NCI-H1048 (cell line): ENCODE results near the gene DLX1.

ENCODE experiments used
- DNase-seq: peaks from one replicate; lab custom pipeline; 2025; lab: John Stamatoyannopoulos, UW

The DLX1 gene

GRCh38 chr2:172087207-172087779, 2.0 kb downstream of the DLX1 start:
- no peak for DNase-seq

DNA sequence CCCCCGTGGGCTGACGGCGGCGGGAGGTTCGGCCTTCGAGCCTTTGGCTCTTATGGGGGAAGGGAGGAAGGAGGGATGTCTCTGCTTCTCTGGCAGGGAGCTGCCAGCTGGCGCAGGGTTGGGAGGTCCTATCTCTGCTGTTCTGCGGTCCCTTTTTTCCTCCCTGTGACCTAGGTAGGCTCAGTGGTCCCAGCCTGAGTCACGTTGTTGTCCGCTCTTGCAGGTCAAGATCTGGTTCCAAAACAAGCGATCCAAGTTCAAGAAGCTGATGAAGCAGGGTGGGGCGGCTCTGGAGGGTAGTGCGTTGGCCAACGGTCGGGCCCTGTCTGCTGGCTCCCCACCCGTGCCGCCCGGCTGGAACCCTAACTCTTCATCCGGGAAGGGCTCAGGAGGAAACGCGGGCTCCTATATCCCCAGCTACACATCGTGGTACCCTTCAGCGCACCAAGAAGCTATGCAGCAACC, 2.5 kb downstream of the DLX1 start:
- no peak for DNase-seq

DNA sequence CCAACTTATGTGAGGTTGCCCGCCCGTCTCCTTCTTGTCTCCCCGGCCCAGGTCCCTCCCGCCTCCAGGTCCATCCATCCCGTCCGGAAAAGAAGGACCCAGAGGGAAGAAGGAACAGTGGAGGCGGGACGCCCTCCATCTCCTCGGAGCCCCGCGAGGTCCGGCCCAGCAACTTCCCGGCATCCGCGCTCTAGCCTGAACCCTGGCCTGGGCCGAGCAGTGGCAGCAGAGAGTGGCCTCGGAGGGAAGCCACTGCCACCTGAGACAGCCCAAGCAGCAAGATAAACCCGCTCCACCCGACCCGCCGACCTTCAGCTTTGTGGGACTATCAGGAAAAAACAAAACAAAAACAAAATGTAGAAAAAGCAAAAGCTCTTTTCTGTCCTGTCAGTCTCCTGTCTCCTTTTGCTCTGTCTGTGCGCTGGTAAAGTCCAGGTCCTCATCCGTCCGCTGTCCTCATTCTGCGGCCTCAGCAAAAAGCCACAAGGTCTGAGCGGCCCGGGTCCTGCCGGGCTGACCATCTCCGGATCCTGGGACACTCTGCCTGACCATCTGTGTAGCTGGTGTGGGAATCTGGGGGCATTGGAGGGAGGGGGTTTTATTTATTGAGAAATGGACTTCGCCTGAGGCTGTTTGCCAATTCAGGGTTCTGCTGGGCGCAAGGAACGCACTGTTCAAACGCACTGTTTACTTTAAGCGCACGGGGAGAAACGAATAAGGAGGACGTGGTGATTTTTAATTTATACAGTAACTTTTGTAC, 3.1 kb downstream of the DLX1 start:
- no peak for DNase-seq

- DNase-seq, result no peak
These were observed 3.7 kb downstream of the DLX1 start for GRCh38 chr2:172089005-172089504.

DNA sequence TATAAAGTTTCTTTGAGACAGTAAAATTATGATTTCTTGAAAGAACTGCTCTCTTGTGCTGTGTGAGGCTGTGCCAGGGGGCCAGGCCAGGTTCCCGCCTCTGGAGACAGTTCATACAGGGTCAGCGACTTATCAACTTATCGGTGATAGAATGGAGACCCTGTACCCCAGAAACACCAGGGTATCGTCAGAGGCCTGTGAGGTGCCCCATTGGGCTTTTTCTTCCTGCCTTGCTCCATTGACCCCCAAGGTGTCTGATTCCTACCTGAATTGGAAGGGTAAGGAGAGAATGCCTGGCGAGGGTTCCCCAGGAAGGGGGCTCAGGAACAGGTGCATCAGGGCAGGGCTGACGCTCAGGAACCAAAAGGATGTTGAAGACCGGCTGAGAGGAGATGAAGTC, 4.3 kb downstream of the DLX1 start:
- no peak for DNase-seq

GRCh38 chr2:172090044-172090961, 5.0 kb downstream of the DLX1 start:
- no peak for DNase-seq

DNA sequence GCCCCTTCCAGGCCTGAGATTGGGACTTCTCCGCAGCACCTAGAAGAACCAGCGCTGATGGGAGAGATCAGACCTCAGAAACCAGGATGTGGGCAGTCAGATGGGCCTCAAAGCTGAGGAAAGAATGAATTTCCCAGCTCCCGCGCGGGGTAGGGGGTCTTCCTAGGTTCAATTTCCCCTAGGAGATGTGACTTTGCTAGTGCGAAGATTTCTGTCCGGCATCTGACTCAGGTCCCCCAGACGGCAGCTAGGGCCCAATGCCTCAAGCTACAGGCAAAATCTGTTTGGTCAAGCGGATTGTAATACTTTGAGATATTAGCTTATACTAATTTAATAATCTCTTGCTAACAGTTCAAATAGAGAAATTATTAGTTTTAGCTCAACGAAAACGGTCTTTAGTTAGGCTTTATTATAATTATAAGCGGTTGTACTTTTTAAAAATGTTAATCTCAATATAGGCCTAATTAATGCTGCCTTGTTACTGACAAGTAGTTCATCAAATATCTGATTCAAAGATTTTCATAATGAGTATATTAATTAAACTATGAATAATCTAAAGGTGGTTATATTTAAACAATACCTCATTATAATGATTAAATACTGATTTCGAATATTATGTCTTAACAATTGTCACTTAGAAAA, 5.8 kb downstream of the DLX1 start:
- no peak for DNase-seq

DNA sequence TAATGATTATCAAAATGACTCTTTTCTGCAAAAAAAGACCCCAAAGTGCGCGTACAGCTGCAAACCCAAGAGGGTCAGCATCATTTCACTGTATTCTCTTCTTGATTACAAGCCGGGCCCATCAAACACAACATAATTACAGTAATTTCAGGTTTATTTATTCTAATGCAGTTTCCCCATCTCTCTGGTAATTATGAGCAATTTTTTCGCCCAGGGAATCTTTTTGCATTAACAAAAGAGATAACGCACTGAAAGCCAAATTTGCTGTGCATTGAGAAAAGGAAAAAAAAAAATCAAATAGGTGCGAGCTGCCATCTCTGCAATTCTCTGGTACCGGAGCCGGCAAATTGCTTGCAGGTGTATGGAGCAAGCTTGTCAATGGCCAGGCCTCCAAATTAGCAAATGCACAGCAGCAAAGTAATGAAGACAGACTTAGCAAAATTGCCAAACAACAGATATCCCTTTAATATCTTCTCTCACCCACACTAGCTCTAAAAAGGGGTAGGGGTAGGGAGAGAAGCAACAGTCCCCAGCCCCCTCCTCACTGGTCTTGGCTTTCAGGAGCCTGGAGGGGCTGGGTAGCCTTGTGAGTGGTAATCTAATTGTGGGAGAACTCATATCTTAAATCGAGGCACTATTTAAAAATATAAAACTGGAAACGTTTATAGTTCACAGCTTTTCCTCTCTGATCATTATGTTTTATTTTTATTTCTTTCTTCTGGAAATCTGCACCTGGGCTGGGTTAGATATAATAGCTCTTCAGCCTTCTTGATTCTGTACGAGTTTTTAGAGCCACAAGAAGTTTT, 6.7 kb downstream of the DLX1 start:
- no peak for DNase-seq

DNA sequence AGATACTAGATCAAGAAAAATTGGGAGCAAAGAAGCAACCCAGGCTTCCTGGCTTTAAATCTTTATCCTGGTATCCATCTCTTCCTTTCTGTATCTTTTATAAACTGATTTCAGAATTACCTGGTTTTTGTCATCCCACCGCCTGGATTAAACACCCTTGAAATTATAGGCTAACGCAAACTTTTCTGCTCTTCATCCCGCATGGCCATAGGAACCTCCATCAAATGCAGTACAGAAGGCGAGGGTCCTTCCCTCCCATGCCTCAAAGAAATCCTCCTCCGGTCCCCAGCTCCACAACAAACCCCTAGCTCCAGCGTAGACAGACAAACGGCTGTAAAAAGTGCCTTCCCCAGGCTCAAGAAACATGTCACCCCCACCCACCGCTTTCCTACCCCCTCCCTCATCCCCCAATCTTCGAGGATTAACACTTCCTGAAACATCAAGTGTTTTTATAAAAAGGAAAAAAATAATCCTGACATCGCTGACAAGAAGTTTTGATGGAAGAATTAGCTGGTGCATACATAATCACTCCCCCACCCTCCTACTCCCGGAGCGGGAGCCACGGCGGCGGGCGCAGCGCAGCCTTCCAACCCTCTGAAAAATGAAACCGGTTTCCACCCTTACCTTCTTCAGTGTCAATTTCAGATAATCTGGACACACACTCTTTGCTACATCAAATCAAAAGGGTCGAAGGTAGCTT, 7.6 kb downstream of the DLX1 start:
- DNase-seq, result no peak

DNA sequence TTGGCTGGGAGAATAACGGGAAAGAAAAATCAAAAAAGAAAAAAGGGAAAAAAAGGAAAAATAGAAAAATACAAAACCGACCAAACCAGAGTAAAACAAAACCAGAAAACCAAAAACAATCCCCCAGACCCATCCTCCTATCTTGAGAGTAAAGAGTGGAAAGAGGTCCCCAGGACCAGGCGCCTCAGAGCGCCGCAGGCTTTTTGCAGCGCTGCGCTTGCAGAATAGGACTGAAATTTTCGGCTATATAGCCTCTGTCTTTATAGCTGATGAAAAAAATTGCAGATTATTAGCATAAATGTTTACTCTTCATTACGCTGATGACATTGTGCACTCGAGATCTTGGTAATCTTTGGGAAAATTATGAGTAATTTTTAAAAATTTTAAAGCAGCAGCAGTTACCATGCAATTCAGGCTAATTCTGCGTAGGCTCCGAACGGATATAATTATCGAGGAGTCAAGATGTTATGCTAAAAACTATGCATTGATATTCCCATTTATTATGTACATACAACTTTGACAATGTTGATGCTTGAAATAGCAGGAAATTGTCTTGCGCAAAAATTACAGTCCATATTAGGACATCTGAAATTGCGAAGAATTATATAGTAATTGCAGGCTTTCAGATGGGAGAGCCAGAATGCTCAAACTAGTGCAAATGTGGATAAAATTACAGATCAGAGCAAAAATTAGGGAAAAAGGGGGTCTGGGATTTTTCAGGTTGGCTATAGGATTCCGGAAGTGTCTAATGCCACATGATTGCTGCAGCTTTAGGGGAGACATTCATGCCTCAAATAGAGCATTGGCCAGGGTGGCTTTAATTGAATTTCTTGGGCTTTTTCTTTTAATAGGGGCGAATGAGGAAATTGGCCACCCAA, 8.3 kb downstream of the DLX1 start:
- no peak for DNase-seq

- DNase-seq, result no peak
These were observed 9.2 kb downstream of the DLX1 start for GRCh38 chr2:172094294-172095145.

DNA sequence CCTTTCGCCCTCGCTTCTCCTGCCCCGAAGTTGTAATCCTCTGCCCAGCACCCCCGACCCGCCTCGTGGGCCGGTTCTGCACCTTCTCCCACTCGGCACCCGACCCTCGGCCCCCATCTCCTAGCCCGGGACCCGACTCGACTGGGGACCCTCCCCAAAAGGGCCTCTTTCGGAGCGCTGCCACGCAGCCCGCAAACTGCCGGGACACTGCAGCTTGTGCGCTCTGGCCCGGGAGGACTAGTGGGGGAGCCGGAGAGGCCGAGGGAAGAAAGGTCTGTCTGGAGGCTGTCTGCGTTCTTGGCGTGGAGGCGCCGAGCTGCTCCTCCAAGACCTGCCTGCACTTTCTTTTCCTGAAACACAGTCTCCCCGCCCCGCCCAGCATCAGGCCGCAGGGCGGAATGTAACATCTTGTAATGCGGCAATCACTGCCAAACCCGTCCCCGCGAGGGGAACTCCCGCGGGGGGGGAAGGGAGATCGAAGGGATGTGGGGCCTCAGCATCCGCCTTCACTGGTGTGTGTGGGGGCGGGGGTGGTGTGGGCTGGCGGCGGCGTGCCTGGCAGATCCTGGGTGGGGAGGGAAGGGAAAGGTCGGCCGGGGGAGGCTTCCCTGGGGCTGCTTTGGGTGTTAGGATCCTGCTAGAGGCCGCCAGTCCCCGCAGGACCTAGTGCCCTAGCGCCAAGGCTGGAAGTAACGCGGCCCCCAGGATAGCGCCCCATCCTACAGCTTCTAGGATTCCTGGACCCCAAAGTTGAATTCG, 10.0 kb downstream of the DLX1 start:
- DNase-seq, result no peak

GRCh38 chr2:172095905-172096625, 10.8 kb downstream of the DLX1 start:
- no peak for DNase-seq

GRCh38 chr2:172096626-172097547, 11.6 kb downstream of the DLX1 start:
- DNase-seq, result no peak

GRCh38 chr2:172097557-172098131, 12.3 kb downstream of the DLX1 start:
- DNase-seq, result no peak

DNA sequence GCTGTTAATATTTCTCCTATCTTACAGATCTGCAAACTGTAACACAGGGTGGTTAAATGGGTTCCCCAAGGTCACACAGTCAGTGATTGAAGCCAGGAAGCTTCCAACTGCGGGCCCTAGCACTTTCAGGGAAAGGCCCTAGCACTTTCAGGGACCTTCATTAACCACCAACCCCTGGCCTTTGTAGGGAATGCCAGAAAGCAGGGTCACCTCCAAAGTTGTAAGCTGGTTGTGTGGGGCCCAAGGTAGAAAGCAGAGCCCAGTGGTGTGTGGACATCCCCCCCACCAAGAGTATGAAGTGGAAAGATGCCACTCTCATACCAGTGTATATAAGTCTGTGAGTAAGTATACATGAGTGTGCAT, 13.0 kb downstream of the DLX1 start:
- DNase-seq, result no peak
